Ishikawa (cell line): ENCODE measurements around the gene LYSMD2.

Experiments
- CEBPB ChIP-seq: IDR thresholded peaks from 2 replicates; pipeline ENCODE4 v1.6.1; 2012
- CREB1 ChIP-seq: IDR thresholded peaks from 2 replicates; pipeline ENCODE4 v1.6.1; 2012; ENCODE audit warnings: low read depth
- EGR1 ChIP-seq: IDR thresholded peaks from 2 replicates; pipeline ENCODE4 v1.6.1; 2012
- EP300 ChIP-seq: IDR thresholded peaks from 2 replicates; pipeline ENCODE4 v1.6.1; 2012; ENCODE audit warnings: borderline replicate concordance
- FOXM1 ChIP-seq: IDR thresholded peaks from 2 replicates; pipeline ENCODE4 v1.6.1; 2012; ENCODE audit warnings: low read depth, borderline replicate concordance
- MAX ChIP-seq: IDR thresholded peaks from 2 replicates; pipeline ENCODE4 v1.6.1; 2012
- NFIC ChIP-seq: IDR thresholded peaks from 2 replicates; pipeline ENCODE4 v1.6.1; 2012
- RAD21 ChIP-seq: IDR thresholded peaks from 2 replicates; pipeline ENCODE4 v1.6.1; 2012; ENCODE audit warnings: low read depth
- REST ChIP-seq: IDR thresholded peaks from 2 replicates; pipeline ENCODE4 v1.6.1; 2012; ENCODE audit warnings: low read depth, mild to moderate bottlenecking
- TAF1 ChIP-seq: IDR thresholded peaks from 2 replicates; pipeline ENCODE4 v1.6.1; 2012; ENCODE audit warnings: low read depth, mild to moderate bottlenecking
- TCF12 ChIP-seq: IDR thresholded peaks from 2 replicates; pipeline ENCODE4 v1.6.1; 2012; ENCODE audit warnings: low read depth
- TEAD4 ChIP-seq: IDR thresholded peaks from 2 replicates; pipeline ENCODE4 v1.6.1; 2012
- USF1 ChIP-seq: IDR thresholded peaks from 2 replicates; pipeline ENCODE4 v1.6.1; 2012
- YY1 ChIP-seq: IDR thresholded peaks from 2 replicates; pipeline ENCODE4 v1.6.1; 2012; ENCODE audit warnings: low read depth
- ZBTB7A ChIP-seq: IDR thresholded peaks from 2 replicates; pipeline ENCODE4 v1.6.1; 2012; ENCODE audit warnings: low read depth

The LYSMD2 gene

GRCh38 chr15:51699373-51699772 lies 38.1 kb downstream of the LYSMD2 start:
- TF ChIP-seq MAX (no peak), EP300 (no peak), USF1 (no peak), EGR1 (no peak), NFIC (no peak), TCF12 (no peak), ZBTB7A (no peak), FOXM1 (no peak), RAD21 (no peak), TAF1 (no peak), TEAD4 (no peak), CEBPB (no peak), REST (no peak), YY1 (no peak), CREB1 (no peak)

- TF ChIP-seq NFIC (no peak), FOXM1 (no peak), USF1 (no peak), TEAD4 (no peak), MAX (no peak), EGR1 (no peak), TCF12 (no peak), CEBPB (no peak), TAF1 (no peak), EP300 (no peak), CREB1 (no peak), RAD21 (no peak), ZBTB7A (no peak), YY1 (no peak), REST (no peak)
Observed at GRCh38 chr15:51697163-51697562, 40.3 kb downstream of the LYSMD2 start.

GRCh38 chr15:51696566-51696965 lies 40.9 kb downstream of the LYSMD2 start:
- TF ChIP-seq CEBPB (no peak), NFIC (no peak), EP300 (no peak), MAX (no peak), YY1 (no peak), RAD21 (no peak), REST (no peak), TAF1 (no peak), USF1 (no peak)

- no peak for TF ChIP-seq EP300
- no peak for TF ChIP-seq RAD21
- TF ChIP-seq YY1 = no peak
Observed at GRCh38 chr15:51692154-51692553, 45.3 kb downstream of the LYSMD2 start.
